ENCODE results near the gene PEF1.

PEF1 gene

GRCh38 chr1:31584869-31585735, 59.6 kb downstream of the PEF1 start:
- no peak for DNase-seq (ENCODE audit: low read depth in 2 of 2)

- DNase-seq (ENCODE audit: low read depth in 2 of 2) = no peak
Measured at GRCh38 chr1:31583995-31584868, 60.4 kb downstream of the PEF1 start.

- no peak for DNase-seq (ENCODE audit: low read depth in 2 of 2)
Measured at GRCh38 chr1:31583082-31583994, 61.3 kb downstream of the PEF1 start.

- DNase-seq (ENCODE audit: low read depth in 2 of 2) = no peak
Measured at GRCh38 chr1:31581821-31582810, 62.6 kb downstream of the PEF1 start.

- DNase-seq (ENCODE audit: low read depth in 2 of 2) = no peak
Measured at GRCh38 chr1:31580891-31581603, 63.6 kb downstream of the PEF1 start.

GRCh38 chr1:31580513-31580870, 64.2 kb downstream of the PEF1 start:
- DNase-seq (ENCODE audit: low read depth in 2 of 2) = no peak

Measured in stimulated activated CD8-positive, alpha-beta memory T cell treated with anti-CD3 and anti-CD28 coated beads, Interleukin-15, amount 100 ng/mL, for 48 hours (primary cell).